ENCODE data around the gene WNT3.
"Not testable (repeated sequence)": the region's sequence is repeated elsewhere in the genome, so short reads cannot be mapped to it uniquely, and the experiment has no call there.

Gene WNT3

GRCh38 chr17:46818316-46818928, at the start of gene WNT3:
WNT3 (minus strand) TSS chr17:46818692; CDS start chr17:46818597, 95 bp downstream.
- DNase-seq, result no peak

DNA sequence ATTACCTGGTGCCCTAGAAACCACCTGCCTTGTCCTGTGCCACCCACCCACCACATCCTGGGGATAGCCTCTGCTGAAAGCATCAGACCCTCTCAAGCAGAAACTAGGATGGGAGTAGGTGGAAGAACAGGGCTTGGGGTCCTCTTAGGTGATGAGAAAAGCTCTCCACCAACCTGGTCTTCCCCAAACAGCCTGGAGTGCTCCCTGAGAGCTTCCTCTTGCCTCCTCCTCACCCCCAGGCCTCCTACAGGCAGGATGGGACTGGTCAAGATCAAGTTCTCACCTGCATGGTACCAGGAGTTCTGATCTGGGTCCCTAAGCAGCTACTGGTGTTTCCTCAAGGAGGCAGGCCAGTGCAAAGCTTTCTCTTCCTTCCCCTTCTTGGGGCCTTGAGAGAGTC, 48.3 kb upstream of the WNT3 start:
- DNase-seq, result no peak

- DNase-seq, result no peak
These were observed 47.8 kb upstream of the WNT3 start for GRCh38 chr17:46866325-46866724.

DNA sequence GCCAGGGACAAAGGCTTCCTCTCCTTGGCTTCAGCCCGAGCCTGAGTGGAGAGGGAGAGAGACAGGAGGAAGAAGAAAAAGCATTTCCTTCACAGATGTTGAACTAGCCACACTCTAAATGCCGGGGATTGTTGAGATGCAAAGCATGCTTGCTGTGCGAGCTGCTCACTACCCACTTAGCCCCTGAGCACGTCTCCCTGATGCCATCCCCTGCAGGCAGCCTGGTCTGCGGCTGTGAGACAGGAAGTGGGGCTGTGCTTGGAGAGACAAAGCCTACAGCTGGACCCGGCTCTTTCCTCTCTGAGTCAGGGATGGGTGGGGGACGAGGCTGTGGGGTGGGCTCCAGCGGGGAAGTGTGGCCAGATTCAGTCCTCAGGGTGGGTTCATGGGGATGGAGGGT, 46.6 kb upstream of the WNT3 start:
- no peak for DNase-seq

DNA sequence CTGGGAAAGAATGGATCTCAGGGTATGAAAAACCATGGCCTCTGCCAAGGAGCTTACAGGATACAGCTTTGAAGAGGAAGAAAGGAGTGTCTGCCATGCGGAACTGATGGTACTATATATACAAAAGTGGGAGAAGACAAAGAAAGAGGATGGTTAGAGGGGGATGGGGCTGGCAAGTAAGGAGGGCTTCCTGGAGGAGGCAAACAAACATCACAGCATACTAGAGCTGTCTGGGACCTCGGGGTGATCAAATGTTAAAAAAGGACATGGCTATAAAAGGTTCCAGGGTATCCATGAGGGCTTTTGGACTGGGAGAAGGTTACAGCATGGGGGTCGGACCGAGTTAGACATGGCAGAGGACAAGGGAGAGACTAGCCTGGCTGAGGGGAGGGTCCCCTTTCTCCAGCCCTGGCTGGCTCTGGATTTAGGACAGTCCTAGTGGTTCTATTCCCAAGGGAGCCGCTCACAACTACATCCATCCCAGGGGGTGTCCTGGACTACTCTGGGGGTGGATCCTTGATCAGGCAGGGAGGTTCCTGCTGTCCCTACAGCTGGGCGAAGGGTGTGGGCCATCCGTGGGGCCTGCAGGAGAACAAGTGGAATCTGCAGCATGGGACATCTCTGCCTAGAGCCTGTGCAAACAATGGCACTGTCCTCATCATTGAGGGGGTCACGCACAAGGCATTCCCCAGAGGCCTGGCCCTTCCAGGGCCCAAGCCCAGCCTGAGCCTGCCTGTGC, 45.1 kb upstream of the WNT3 start:
- DNase-seq, result no peak

DNA sequence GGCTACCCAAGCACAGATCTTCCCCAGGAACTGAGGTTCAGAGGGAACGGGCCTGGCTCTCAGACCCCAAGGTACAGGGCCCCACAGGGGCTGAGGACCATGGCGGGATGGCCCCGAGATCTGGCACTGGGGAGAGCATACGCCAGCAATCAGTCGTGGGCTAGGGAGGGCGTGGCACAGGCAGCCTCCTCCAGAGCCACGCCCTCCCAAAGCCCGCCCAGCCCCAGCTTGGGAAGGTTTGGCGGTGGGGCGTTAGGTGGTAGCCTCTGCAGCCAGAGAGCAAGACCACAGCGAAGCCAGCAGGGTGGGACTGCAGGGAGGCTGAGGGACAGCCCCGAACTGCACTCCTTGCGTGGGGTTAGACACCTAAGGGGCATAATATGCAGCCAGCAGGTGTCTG, 44.5 kb upstream of the WNT3 start:
- DNase-seq, result no peak

GRCh38 chr17:46859996-46860395, 41.5 kb upstream of the WNT3 start:
- DNase-seq, result no peak

DNA sequence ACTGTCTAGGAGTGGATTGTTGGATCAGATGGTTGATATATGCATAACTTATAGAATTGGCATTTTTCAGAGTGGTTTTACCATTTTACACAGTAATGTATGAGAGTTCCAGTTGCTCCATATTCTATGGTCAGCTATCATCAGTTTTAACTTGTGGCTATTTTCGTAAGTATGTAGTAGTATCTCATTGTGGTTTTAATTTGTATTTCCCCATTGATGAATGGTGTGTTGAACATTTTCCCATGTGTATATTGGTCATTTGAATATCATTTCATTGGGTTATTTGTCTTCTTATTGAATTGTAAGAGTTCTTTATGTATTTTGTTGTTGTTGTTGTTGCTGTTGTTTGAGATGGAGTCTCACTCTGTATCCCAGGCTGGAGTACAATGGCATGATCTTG, 39.1 kb upstream of the WNT3 start:
- no peak for DNase-seq

DNA sequence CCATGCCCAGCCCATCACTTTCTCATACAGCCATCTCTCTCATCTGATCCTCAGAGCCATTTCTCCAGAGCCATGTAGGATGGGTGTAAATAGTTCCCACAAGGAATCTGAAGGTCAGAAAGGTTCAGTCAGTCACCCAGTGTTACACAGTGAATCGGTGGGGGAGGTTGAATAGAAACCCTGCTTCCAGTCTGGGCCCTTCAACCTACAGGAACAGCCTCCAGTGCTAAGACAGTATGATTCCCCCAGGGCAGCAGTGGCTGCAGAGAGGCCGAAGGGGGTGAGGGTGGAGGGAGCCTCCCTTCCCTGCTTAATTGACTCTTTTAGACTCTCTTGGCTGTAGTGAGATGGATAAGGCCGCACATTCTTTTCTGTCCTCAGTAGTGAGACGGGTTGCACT, 36.5 kb upstream of the WNT3 start:
- no peak for DNase-seq

- no peak for DNase-seq
These were observed 36.0 kb upstream of the WNT3 start for GRCh38 chr17:46854515-46854914.

DNA sequence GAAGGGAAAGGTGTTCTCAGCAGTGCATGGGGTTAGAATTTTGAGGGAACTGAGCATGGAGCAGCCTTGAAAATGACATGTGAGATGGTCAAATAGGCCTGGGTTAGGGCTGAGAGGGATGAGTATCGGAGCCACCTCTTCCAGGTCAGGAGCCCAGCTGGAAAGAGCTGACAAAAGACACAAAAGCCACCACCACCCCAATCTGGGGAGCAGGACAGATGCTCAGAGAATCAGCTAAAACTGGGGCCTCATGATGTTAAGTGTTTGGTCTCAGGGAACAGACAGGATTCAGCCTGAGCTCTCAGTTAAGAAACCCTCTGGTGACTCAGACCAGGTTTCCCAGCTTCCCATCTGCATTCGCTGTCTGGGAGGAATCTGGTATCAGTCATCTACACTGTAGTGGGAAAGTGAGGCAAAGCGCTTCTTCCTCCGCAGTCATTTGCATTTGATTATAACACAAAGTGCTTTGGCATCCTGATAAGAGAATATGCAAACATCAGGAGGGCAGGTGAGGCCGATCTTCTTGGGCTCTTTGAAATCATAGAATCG, 35.5 kb upstream of the WNT3 start:
- no peak for DNase-seq

DNA sequence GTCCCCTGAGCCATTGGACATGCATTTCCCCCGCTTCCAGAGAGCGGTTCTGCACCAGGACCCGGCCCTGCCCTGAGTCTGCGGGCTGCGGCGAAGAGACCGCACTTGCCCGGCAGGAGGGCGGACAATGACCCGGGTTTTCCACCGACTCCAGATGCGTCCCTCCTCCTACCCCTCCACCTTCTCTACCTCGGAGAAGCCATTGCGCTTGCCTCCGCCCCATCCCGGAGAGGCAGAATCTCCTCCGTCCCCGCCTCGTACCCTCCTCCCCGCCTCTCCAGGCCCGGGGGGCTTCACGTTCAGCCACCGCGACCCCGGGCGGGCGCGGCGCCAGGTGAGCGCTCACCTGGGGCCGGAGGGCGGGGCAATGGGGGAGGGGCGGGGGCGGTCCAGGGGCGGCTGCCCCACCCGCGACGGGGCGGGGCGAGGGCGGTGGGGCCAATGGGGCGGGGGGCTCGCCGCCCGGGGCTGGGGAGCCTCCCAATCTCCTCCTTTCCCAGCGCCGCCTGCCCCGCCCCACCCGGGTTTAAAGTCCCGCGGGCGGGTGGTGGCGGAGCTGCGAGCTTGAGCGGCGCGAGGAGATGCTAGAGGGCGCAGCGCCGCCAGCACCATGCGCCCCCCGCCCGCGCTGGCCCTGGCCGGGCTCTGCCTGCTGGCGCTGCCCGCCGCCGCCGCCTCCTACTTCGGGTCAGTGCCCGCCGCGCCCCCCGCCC, 32.7 kb upstream of the WNT3 start, which contains the start of gene WNT9B:
TSS of gene WNT9B (plus strand) at position 555 of the 713 bp plus-strand sequence. CDS start at position 611, 56 bp downstream.
- DNase-seq, result no peak

DNA sequence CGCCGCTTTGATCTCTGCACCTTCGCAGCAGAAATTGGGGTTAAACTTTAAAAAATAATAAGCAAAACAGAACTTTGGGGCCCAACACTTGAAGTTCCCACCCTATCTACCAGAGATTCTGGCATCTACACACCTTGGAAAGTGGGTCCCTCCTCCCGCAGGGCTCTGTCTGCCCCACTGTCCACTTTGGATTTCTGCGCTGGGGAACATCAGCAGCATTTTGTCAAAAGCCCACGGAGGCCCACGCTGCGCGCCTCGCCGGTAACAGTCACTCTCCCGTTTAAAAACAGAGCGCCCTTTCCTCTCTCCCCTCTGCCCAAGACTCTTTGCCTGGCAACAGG, 32.2 kb upstream of the WNT3 start:
- DNase-seq, result no peak

GRCh38 chr17:46848534-46848933, 30.0 kb upstream of the WNT3 start:
- DNase-seq, result no peak

DNA sequence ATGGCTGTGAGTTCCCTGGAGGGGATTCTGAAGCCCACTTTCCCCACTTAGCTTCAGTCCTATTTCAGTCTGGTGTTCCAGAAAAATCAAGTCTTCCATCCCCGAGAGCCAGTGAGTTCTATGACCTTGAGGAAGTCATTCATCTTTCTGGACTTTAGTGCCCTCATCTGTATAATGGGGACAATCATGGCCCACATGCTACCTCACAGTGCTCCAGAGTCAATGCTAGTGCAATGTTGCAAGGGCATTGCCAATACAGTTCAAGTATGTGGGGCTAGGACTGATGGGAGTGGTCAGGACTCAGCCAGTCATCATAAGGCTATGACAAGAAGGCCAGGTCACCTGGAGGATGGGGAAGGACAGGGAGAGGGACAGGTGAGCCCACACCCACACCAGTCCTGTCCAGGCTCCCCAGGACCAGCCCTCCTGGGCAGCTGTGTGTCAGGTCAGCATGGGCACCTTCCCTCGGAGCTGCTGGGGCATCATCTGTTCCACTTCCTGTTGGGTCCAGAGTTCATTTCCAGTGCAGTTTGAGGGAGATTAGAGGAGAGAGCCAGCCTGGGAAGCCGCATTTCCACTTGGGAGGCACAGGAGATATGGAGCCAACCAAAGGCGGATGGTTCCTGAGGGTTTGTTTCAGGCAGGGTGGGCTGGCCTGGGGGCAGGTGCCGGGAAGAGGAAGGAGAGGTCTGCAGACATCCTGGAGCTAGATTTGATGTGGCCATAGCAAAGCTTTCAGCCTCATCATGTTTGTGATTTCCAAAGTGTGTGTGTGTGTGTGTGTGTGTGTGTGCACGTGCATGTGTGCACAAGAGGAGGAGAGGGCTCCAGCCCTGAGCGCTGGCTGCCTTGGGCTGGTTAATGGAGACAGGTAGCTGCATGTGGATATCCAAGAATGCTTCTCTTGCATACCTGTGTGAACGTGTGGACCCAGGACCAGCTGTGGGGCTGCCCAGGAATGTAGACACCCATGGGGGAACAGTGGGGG, 29.0 kb upstream of the WNT3 start:
- no peak for DNase-seq

DNA sequence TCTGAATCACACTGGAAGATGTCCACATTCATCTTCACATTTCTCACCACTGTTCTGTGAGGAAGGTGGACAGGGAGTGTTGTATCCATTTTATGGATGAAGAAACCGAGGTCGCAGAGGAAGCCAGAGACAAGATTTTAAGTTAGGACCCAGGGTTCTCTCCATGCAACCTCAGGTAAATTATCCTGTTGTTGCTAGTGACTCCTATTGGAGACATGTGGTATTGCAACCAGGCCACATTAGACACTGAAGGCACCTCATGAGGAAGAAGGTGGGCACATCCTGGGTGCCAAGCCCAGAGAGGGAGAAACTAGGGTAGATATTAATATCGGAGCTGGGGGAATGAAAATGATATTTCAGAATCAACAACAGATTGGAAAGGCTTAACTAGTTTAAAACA, 24.3 kb upstream of the WNT3 start:
- no peak for DNase-seq

DNA sequence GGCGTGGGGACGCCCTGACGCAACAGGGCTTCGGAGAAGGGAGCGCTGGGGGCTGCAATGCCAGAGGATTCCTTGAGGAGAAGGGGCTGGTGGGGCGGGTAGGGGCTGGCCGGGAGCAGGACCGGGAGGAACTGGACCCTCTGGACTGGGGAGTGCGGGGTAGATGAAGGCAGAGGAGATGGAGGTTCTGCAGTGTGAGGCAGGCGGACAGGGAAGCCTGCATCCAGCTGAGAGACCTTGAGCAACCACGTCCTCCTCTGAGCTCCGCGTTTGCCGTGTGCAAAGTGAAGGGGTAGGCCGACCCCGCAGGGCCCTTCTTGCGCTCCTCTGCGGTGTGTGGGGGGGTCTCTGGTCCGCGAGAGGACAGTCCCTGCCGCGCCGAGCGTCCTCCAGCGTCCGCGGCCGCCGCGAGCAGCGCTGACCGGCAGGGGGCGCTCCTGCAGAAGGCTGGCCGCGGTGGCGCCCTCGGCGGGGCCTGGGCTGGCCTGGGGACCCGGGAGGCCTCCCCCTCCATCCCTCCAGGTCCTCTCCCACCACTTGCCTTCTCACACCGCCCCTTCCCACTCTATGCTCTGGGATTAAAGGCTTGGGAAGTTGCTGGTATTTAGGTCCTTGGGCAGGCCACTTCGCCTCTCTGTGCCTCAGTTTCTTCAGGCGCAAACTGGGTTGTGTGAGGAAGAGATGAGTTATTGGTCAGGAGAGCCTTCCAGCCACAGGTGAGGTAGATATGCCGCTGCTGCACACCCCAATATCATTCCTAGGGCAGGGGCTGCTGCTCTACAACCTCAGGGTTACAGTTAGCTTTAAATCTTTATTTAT, 23.3 kb upstream of the WNT3 start:
- no peak for DNase-seq

- DNase-seq, result not testable (repeated sequence)
These were observed 22.1 kb upstream of the WNT3 start for GRCh38 chr17:46840596-46840995.

GRCh38 chr17:46839211-46839610, 20.7 kb upstream of the WNT3 start:
- no peak for DNase-seq

DNA sequence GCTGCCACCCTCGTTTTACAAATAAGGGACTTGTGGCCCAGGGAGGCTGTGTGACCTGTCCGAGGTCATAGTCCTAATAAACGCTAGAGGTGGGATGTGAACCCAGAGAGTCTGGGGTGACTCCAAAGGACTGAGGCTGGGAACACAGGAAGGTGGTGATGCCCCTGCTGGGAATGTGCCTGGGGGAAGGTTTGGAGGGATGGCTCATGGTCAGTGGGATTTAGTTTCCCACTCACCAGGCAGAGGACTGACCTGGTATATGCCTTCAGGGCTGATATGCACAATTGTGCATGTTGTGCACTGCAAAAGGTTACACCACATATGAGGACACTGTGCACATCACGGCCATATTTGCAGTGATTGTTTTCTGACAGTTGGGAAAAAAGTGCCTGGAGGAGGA, 19.0 kb upstream of the WNT3 start:
- DNase-seq, result no peak

DNA sequence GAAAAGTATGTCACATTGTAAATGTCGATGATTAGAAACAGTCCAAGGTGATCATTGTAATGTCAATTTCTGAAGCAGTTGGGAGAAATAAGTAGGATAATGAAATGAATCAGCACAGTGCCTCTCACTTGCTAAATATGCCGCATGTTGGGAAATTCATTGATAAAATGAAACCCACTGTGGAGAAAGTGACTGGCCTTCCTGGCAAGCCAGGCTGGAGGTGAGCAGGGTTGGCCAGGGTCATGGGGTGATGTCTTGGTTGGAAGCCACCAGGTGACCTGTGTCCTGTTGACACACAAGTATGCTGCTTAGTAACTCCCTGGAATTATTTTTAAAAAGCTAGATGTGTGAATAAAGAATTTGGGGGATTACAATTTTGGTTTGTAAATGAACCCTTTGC, 18.0 kb upstream of the WNT3 start:
- DNase-seq, result no peak

DNA sequence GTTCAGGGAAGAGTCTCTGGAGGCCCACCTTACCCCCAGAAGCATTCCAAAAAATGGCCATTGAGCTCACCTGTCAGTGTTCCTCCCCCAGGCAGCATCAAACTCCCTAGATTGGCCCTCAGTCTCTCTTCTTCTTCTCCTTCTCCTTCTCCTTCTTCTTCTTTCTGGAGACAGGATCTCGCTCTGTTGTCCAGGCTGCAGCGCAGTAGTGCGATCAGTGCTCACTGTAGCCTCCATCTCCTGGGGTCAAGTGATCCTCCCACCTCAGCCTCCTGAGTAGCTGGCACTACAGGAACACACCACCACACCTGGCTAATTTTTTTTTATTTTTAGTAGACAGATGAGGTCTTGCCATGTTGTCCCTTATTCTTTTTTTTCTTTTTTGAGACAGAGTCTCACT, 16.4 kb upstream of the WNT3 start:
- no peak for DNase-seq

All from SW 1271 (cell line).